ENCODE results near the gene TMEM138. TPM values are rescaled to one million over a fixed set of nuclear protein-coding genes. Genes with fewer than 3 reads are reported as not detected.

Gene TMEM138
- total and polyA plus RNA-seq, 9 donors: 21.5 to 115 (median 53.4) TPM

DNA sequence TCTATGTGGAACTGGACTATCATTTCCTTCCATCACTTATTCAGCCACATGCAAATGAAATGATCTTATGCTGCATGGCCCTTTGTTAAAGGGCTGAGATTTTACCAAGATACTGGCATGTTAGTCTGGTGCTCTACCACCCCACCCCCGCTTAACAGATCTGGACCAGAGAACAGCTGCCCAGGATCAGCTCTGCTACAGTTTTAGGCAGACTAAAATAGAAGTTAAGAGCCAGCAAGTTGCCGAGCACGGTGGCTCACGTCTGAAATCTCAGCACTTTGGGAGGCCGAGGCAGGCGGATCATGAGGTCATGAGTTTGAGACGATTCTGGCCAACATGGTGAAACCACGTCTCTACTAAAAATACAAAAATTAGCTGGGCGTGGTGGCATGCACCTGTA, 33.8 kb upstream of the TMEM138 start:
- TF ChIP-seq POLR2A (IDR thresholded peaks at IDR 0.05): no peak
- TF ChIP-seq CTCF (IDR thresholded peaks at IDR 0.05): no peak
- no peak for TF ChIP-seq EP300 (IDR thresholded peaks at IDR 0.05)
- WGBS, 3 donors: 76 to 83% (median 82%) methylated on average over 9 of the region's 9 CpGs
- no peak for DNase-seq
- Histone ChIP-seq H3K36me3 (no peaks in the 10 kb centered on the region), H3K9me3 (no peaks in the 10 kb centered on the region), H3K27me3 (no peaks in the 10 kb centered on the region), H3K4me3 (no peak overlapping the region), H3K27ac (no peak overlapping the region), H3K4me1 (ENCODE audit: insufficient read depth) (peaks cover 7% of the 10 kb centered on the region)
- intact Hi-C loops (cut with DNase I): no loop called here

GRCh38 chr11:61329871-61330270, 32.3 kb upstream of the TMEM138 start:
- no peaks in the 10 kb centered on the region for H3K36me3 ChIP-seq
- TF ChIP-seq EP300 (IDR thresholded peaks at IDR 0.05): no peak
- TF ChIP-seq CTCF (IDR thresholded peaks at IDR 0.05): no peak
- no peak for TF ChIP-seq POLR2A (IDR thresholded peaks at IDR 0.05)
- intact Hi-C loops (cut with DNase I): no loop called here
- H3K9me3 ChIP-seq: no peaks in the 10 kb centered on the region
- H3K4me1 ChIP-seq (ENCODE audit: insufficient read depth): peaks cover 16% of the 10 kb centered on the region
- no peak overlapping the region for H3K27ac ChIP-seq
- DNase-seq: no peak
- H3K27me3 ChIP-seq: no peaks in the 10 kb centered on the region
- no peak overlapping the region for H3K4me3 ChIP-seq
- WGBS, 3 donors: 87 to 93% (median 90%) methylated on average over 4 of the region's 4 CpGs

- no peak for TF ChIP-seq CTCF (IDR thresholded peaks at IDR 0.05)
- TF ChIP-seq POLR2A (IDR thresholded peaks at IDR 0.05): no peak
- TF ChIP-seq EP300 (IDR thresholded peaks at IDR 0.05): no peak
- peaks cover 25% of the 10 kb centered on the region for H3K4me1 ChIP-seq (ENCODE audit: insufficient read depth)
- 40 to 54% (median 42%) methylated on average over 6 of the region's 6 CpGs for WGBS, 3 donors
- DNase-seq: no peak
- no peak overlapping the region for H3K27ac ChIP-seq
- H3K27me3 ChIP-seq: no peaks in the 10 kb centered on the region
- H3K36me3 ChIP-seq: no peaks in the 10 kb centered on the region
- H3K4me3 ChIP-seq: peak overlapping the region; percentile 99
- no peaks in the 10 kb centered on the region for H3K9me3 ChIP-seq
- intact Hi-C loops (cut with DNase I): no loop called here
Measured at GRCh38 chr11:61331651-61332050, 30.5 kb upstream of the TMEM138 start.

DNA sequence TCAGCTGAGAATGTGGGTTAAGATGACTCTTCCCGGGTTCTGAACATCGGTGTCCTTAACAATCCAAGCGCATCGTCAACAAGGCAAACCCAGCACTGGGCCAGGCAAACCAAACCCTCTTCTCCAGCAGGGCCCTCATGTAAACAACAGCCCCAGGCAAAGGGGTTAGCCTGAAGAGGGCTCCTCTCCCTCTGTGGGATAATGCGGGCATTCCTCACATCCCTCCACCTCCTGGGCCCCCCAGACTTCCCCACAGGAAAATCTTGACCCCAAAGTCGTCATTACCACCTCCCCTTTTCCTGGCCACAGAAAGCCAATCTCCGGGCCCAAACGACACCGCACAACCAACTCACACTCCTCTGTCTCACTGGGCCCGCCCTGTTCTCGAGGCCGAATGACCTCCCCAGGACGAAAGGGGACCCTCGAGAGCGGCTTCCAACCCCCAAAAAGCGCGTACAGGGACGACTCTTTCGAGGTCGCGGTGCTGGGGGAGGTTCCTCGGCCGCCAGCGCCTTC, 29.8 kb upstream of the TMEM138 start:
- Histone ChIP-seq H3K27ac (peak overlapping the region; percentile 88 to 92), H3K4me3 (peak overlapping the region; percentile 99), H3K4me1 (ENCODE audit: insufficient read depth) (peaks cover 28% of the 10 kb centered on the region), H3K27me3 (no peaks in the 10 kb centered on the region), H3K9me3 (no peaks in the 10 kb centered on the region), H3K36me3 (no peaks in the 10 kb centered on the region)
- TF ChIP-seq CTCF (IDR thresholded peaks at IDR 0.05) (no peak), POLR2A (IDR thresholded peaks at IDR 0.05) (no peak), EP300 (IDR thresholded peaks at IDR 0.05) (no peak)
- no peak for DNase-seq
- intact Hi-C loops (cut with DNase I): no loop called here
- WGBS, 3 donors: 0 to 1% (median 0%) methylated on average over 24 of the region's 24 CpGs
